Activated naive CD4-positive, alpha-beta T cell treated with anti-CD3 and anti-CD28 coated beads, Interleukin-2, amount 50 U/mL, for 24 hours (primary cell): ENCODE data around the gene TPPP.

ENCODE experiments used
- H3K27ac Mint-ChIP-seq: one replicate; pipeline ENCODE4 v1.8.0; 2021; ENCODE audit warnings: mild to moderate bottlenecking, mixed read lengths
- H3K27me3 Mint-ChIP-seq: one replicate; pipeline ENCODE4 v1.8.0; 2021; ENCODE audit warnings: mixed read lengths
- H3K36me3 Mint-ChIP-seq: one replicate; pipeline ENCODE4 v1.8.0; 2021; ENCODE audit warnings: mixed read lengths
- H3K4me1 Mint-ChIP-seq: one replicate; pipeline ENCODE4 v1.8.0; 2021; ENCODE audit warnings: mixed read lengths
- H3K4me3 Mint-ChIP-seq: one replicate; pipeline ENCODE4 v1.8.0; 2021; ENCODE audit warnings: mild to moderate bottlenecking, mixed read lengths
- H3K9me3 Mint-ChIP-seq: one replicate; pipeline ENCODE4 v1.8.0; 2021; ENCODE audit warnings: mixed read lengths

The TPPP gene

GRCh38 chr5:664343-664993 is 28.7 kb downstream of the TPPP start:
- Mint-ChIP-seq H3K36me3 (peaks cover 10% of the 10 kb centered on the region), H3K9me3 (no peaks in the 10 kb centered on the region), H3K27me3 (no peaks in the 10 kb centered on the region), H3K4me1 (no peaks in the 10 kb centered on the region), H3K27ac (no peak overlapping the region), H3K4me3 (no peak overlapping the region)

GRCh38 chr5:663436-664342 is 29.5 kb downstream of the TPPP start:
- no peaks in the 10 kb centered on the region for H3K4me1 Mint-ChIP-seq
- H3K36me3 Mint-ChIP-seq = peaks cover 12% of the 10 kb centered on the region

GRCh38 chr5:662751-663435 is 30.3 kb downstream of the TPPP start:
- peaks cover 13% of the 10 kb centered on the region for H3K36me3 Mint-ChIP-seq
- H3K9me3 Mint-ChIP-seq = no peaks in the 10 kb centered on the region
- no peak overlapping the region for H3K4me3 Mint-ChIP-seq
- no peaks in the 10 kb centered on the region for H3K4me1 Mint-ChIP-seq
- H3K27ac Mint-ChIP-seq = no peak overlapping the region
- no peaks in the 10 kb centered on the region for H3K27me3 Mint-ChIP-seq

More at GRCh38 chr5:663436-664342, 29.5 kb downstream of the TPPP start:
- H3K4me3 Mint-ChIP-seq = no peak overlapping the region
- no peak overlapping the region for H3K27ac Mint-ChIP-seq
- no peaks in the 10 kb centered on the region for H3K9me3 Mint-ChIP-seq
- H3K27me3 Mint-ChIP-seq = no peaks in the 10 kb centered on the region

GRCh38 chr5:661891-662750 is 31.0 kb downstream of the TPPP start:
- peaks cover 17% of the 10 kb centered on the region for H3K36me3 Mint-ChIP-seq
- H3K27me3 Mint-ChIP-seq = no peaks in the 10 kb centered on the region
- H3K9me3 Mint-ChIP-seq = no peaks in the 10 kb centered on the region
- H3K4me1 Mint-ChIP-seq = no peaks in the 10 kb centered on the region
- H3K4me3 Mint-ChIP-seq = no peak overlapping the region
- no peak overlapping the region for H3K27ac Mint-ChIP-seq

- peaks cover 17% of the 10 kb centered on the region for H3K36me3 Mint-ChIP-seq
- no peak overlapping the region for H3K4me3 Mint-ChIP-seq
- H3K27ac Mint-ChIP-seq = no peak overlapping the region
- H3K9me3 Mint-ChIP-seq = no peaks in the 10 kb centered on the region
- H3K4me1 Mint-ChIP-seq = no peaks in the 10 kb centered on the region
- no peaks in the 10 kb centered on the region for H3K27me3 Mint-ChIP-seq
Observed at GRCh38 chr5:660491-661030, 32.6 kb downstream of the TPPP start.

GRCh38 chr5:659496-660263 is 33.5 kb downstream of the TPPP start:
- Mint-ChIP-seq H3K36me3 (peaks cover 17% of the 10 kb centered on the region), H3K27ac (no peak overlapping the region), H3K27me3 (no peaks in the 10 kb centered on the region), H3K4me3 (no peak overlapping the region), H3K9me3 (no peaks in the 10 kb centered on the region), H3K4me1 (no peaks in the 10 kb centered on the region)

GRCh38 chr5:658103-658502 is 35.0 kb downstream of the TPPP start:
- H3K4me1 Mint-ChIP-seq = no peaks in the 10 kb centered on the region
- no peak overlapping the region for H3K4me3 Mint-ChIP-seq
- no peaks in the 10 kb centered on the region for H3K9me3 Mint-ChIP-seq
- no peaks in the 10 kb centered on the region for H3K27me3 Mint-ChIP-seq
- peaks cover 18% of the 10 kb centered on the region for H3K36me3 Mint-ChIP-seq
- H3K27ac Mint-ChIP-seq = no peak overlapping the region

- peaks cover 18% of the 10 kb centered on the region for H3K36me3 Mint-ChIP-seq
Observed at GRCh38 chr5:657570-657969, 35.6 kb downstream of the TPPP start.

GRCh38 chr5:655406-655805 is 37.7 kb downstream of the TPPP start:
- H3K36me3 Mint-ChIP-seq = peaks cover 13% of the 10 kb centered on the region
- H3K4me3 Mint-ChIP-seq = no peak overlapping the region
- H3K27ac Mint-ChIP-seq = no peak overlapping the region
- H3K27me3 Mint-ChIP-seq = no peaks in the 10 kb centered on the region
- H3K9me3 Mint-ChIP-seq = no peaks in the 10 kb centered on the region
- no peaks in the 10 kb centered on the region for H3K4me1 Mint-ChIP-seq

More at GRCh38 chr5:657570-657969, 35.6 kb downstream of the TPPP start:
- H3K4me3 Mint-ChIP-seq = no peak overlapping the region
- no peaks in the 10 kb centered on the region for H3K9me3 Mint-ChIP-seq
- H3K27ac Mint-ChIP-seq = no peak overlapping the region
- no peaks in the 10 kb centered on the region for H3K27me3 Mint-ChIP-seq
- H3K4me1 Mint-ChIP-seq = no peaks in the 10 kb centered on the region

- Mint-ChIP-seq H3K4me3 (no peak overlapping the region), H3K27ac (no peak overlapping the region), H3K27me3 (no peaks in the 10 kb centered on the region)
Observed at GRCh38 chr5:654071-654778, 38.9 kb downstream of the TPPP start.

GRCh38 chr5:652773-653350 is 40.3 kb downstream of the TPPP start:
- Mint-ChIP-seq H3K4me1 (no peaks in the 10 kb centered on the region), H3K36me3 (peaks cover 7% of the 10 kb centered on the region), H3K9me3 (no peaks in the 10 kb centered on the region), H3K27ac (no peak overlapping the region), H3K27me3 (no peaks in the 10 kb centered on the region), H3K4me3 (no peak overlapping the region)

More at GRCh38 chr5:654071-654778, 38.9 kb downstream of the TPPP start:
- peaks cover 11% of the 10 kb centered on the region for H3K36me3 Mint-ChIP-seq
- H3K9me3 Mint-ChIP-seq = no peaks in the 10 kb centered on the region
- H3K4me1 Mint-ChIP-seq = no peaks in the 10 kb centered on the region

- no peak overlapping the region for H3K4me3 Mint-ChIP-seq
- peaks cover 1% of the 10 kb centered on the region for H3K36me3 Mint-ChIP-seq
- no peaks in the 10 kb centered on the region for H3K27me3 Mint-ChIP-seq
- H3K27ac Mint-ChIP-seq = no peak overlapping the region
- no peaks in the 10 kb centered on the region for H3K9me3 Mint-ChIP-seq
- H3K4me1 Mint-ChIP-seq = no peaks in the 10 kb centered on the region
Observed at GRCh38 chr5:652023-652515, 41.1 kb downstream of the TPPP start.

GRCh38 chr5:651296-652022 is 41.7 kb downstream of the TPPP start:
- Mint-ChIP-seq H3K9me3 (no peaks in the 10 kb centered on the region), H3K36me3 (peaks cover 1% of the 10 kb centered on the region), H3K27me3 (no peaks in the 10 kb centered on the region), H3K4me1 (no peaks in the 10 kb centered on the region), H3K4me3 (no peak overlapping the region), H3K27ac (no peak overlapping the region)
